Measurements from ENCODE around the gene GPNMB.

- TF ChIP-seq CTCF (IDR thresholded peaks at IDR 0.05) (no peak), POLR2A (IDR thresholded peaks at IDR 0.05) (no peak)
Measured at GRCh38 chr7:23299770-23300300, 53.3 kb downstream of the GPNMB start.
